ENCODE measurements around the gene NUDT22. TPM values are rescaled to one million over a fixed set of nuclear protein-coding genes. Genes with fewer than 3 reads are reported as not detected.

NUDT22 gene
- polyA plus RNA-seq, 1 donor (not counting 4 experiments of a cell fraction or from before 2014, with no cell fraction given), result 31.1 TPM

- no peak within 1 kb of the TSS for H3K4me2 ChIP-seq (ENCODE audit: control insufficient read depth, extremely low read depth, insufficient read depth, low read depth, low read length)
- H4K20me1 ChIP-seq (ENCODE audit: control insufficient read depth, extremely low read depth, insufficient read depth, low read length), result peaks cover 17% of the 10 kb centered on the region
- no peaks in the 10 kb centered on the region for H3K79me2 ChIP-seq (ENCODE audit: control insufficient read depth, insufficient read depth, low read length)
- DNase-seq (ENCODE audit: low read depth, low spot score) (no peak), FAIRE-seq (no peak)
- no peaks in the 10 kb centered on the region for H3K27me3 ChIP-seq (ENCODE audit: control insufficient read depth, extremely low read depth, insufficient read depth, low read length)
- no peak within 1 kb of the TSS for H3K4me3 ChIP-seq (ENCODE audit: control insufficient read depth in 2 of 3, extremely low read depth in 1 of 3, insufficient read depth in 2 of 3, low read depth in 1 of 3, low read length in 3 of 3)
- H3K9me3 ChIP-seq (ENCODE audit: control insufficient read depth, low read depth, low read length), result no peaks in the 10 kb centered on the region
- no peak within 1 kb of the TSS for H2AFZ ChIP-seq (ENCODE audit: control insufficient read depth, low read length)
- no peak within 1 kb of the TSS for H3K9ac ChIP-seq (ENCODE audit: control insufficient read depth, extremely low read depth, insufficient read depth, low read length)
- no peak within 1 kb of the TSS for H3K27ac ChIP-seq (ENCODE audit: control insufficient read depth, insufficient read depth, low read length)
- dilution Hi-C loops (cut with MboI; ENCODE audit: extremely low pct_ligation_motif_present, low sequenced_read_pairs), result no loop called here
- no peak for TF ChIP-seq CTCF (optimal IDR thresholded peaks at IDR 0.05 in 1 of 3, IDR thresholded peaks at IDR 0.05 in 1 of 3, conservative IDR thresholded peaks at IDR 0.05 in 1 of 3; ENCODE audit: extremely low read depth in 1 of 3, insufficient read depth in 2 of 3, low read length in 3 of 3)
- no peak for TF ChIP-seq EZH2 (IDR thresholded peaks at IDR 0.05; ENCODE audit: low read length)
- H3K4me1 ChIP-seq (ENCODE audit: control insufficient read depth, extremely low read depth, insufficient read depth, low read length), result no peaks in the 10 kb centered on the region
- no peaks in the 10 kb centered on the region for H3K9me1 ChIP-seq (ENCODE audit: control insufficient read depth, extremely low read depth, insufficient read depth, low read length)
- H3K36me3 ChIP-seq (ENCODE audit: control insufficient read depth in 2 of 2, extremely low read depth in 1 of 2, insufficient read depth in 2 of 2, low read length in 2 of 2), result peaks cover 31 to 33% of the 10 kb centered on the region in 2 experiments
Measured at GRCh38 chr11:64206457-64207255, 19.4 kb upstream of the NUDT22 start, which contains the start of gene FERMT3. Gene FERMT3, plus strand, starts transcription at chr11:64206721. Its CDS starts 644 bp downstream, at chr11:64207365.

- Histone ChIP-seq H3K27me3 (ENCODE audit: control insufficient read depth, extremely low read depth, insufficient read depth, low read length) (no peaks in the 10 kb centered on the region), H3K79me2 (ENCODE audit: control insufficient read depth, insufficient read depth, low read length) (no peaks in the 10 kb centered on the region), H3K9ac (ENCODE audit: control insufficient read depth, extremely low read depth, insufficient read depth, low read length) (no peak overlapping the region), H3K9me1 (ENCODE audit: control insufficient read depth, extremely low read depth, insufficient read depth, low read length) (no peaks in the 10 kb centered on the region), H3K4me1 (ENCODE audit: control insufficient read depth, extremely low read depth, insufficient read depth, low read length) (no peaks in the 10 kb centered on the region), H3K4me3 (ENCODE audit: control insufficient read depth in 2 of 3, extremely low read depth in 1 of 3, insufficient read depth in 2 of 3, low read depth in 1 of 3, low read length in 3 of 3) (no peak overlapping the region), H3K9me3 (ENCODE audit: control insufficient read depth, low read depth, low read length) (no peaks in the 10 kb centered on the region), H4K20me1 (ENCODE audit: control insufficient read depth, extremely low read depth, insufficient read depth, low read length) (peaks cover 14% of the 10 kb centered on the region), H3K36me3 (ENCODE audit: control insufficient read depth in 2 of 2, extremely low read depth in 1 of 2, insufficient read depth in 2 of 2, low read length in 2 of 2) (peaks cover 31 to 37% of the 10 kb centered on the region in 2 experiments), H3K4me2 (ENCODE audit: control insufficient read depth, extremely low read depth, insufficient read depth, low read depth, low read length) (no peak overlapping the region), H3K27ac (ENCODE audit: control insufficient read depth, insufficient read depth, low read length) (no peak overlapping the region), H2AFZ (ENCODE audit: control insufficient read depth, low read length) (no peak overlapping the region)
- DNase-seq (ENCODE audit: low read depth, low spot score) (no peak), FAIRE-seq (no peak)
- TF ChIP-seq EZH2 (IDR thresholded peaks at IDR 0.05; ENCODE audit: low read length) (no peak), CTCF (optimal IDR thresholded peaks at IDR 0.05 in 1 of 3, IDR thresholded peaks at IDR 0.05 in 1 of 3, conservative IDR thresholded peaks at IDR 0.05 in 1 of 3; ENCODE audit: extremely low read depth in 1 of 3, insufficient read depth in 2 of 3, low read length in 3 of 3) (no peak)
- dilution Hi-C loops (cut with MboI; ENCODE audit: extremely low pct_ligation_motif_present, low sequenced_read_pairs), result no loop called here
Measured at GRCh38 chr11:64207256-64208085, 18.6 kb upstream of the NUDT22 start.
